GM06990 (cell line): ENCODE data around the gene FKBP2.

ENCODE experiments used
- DNase-seq: peaks from one replicate; pipeline ENCODE4 v3.0.0-alpha.2; 2011; ENCODE audit not compliant: insufficient read length; ENCODE audit errors: extremely low read depth
- H3K27me3 ChIP-seq: replicated peaks from 2 replicates; pipeline ENCODE4 v1.6.0; 2011; ENCODE audit warnings: low read length; ENCODE audit not compliant: control insufficient read depth, insufficient read depth
- H3K36me3 ChIP-seq: 2 replicates; pipeline ENCODE4 v1.5.1; 2011; ENCODE audit warnings: low read length; ENCODE audit not compliant: control insufficient read depth, insufficient read depth
- H3K4me3 ChIP-seq: replicated peaks from 2 replicates; pipeline ENCODE4 v1.5.1; 2011; ENCODE audit warnings: low read depth, mild to moderate bottlenecking, control low read depth, low read length
- CTCF ChIP-seq: IDR thresholded peaks from 2 replicates; pipeline ENCODE4 v1.5.1; 2011; ENCODE audit warnings: low read length, control low read depth, mild to moderate bottlenecking, inconsistent platforms; ENCODE audit not compliant: insufficient read depth, poor library complexity, severe bottlenecking

FKBP2 gene

GRCh38 chr11:64246871-64247728 lies 6.2 kb downstream of the FKBP2 start, which contains the start of gene PPP1R14B:
PPP1R14B (minus strand) TSS chr11:64246943; CDS start chr11:64246673, 270 bp downstream.
- no peak for TF ChIP-seq CTCF
- peak within 1 kb of the TSS; percentile 93 for H3K4me3 ChIP-seq
- H3K27me3 ChIP-seq = no peaks in the 10 kb centered on the region
- peak; percentile 83 for DNase-seq
- peaks cover 13% of the 10 kb centered on the region for H3K36me3 ChIP-seq

- Histone ChIP-seq H3K27me3 (no peaks in the 10 kb centered on the region), H3K36me3 (peaks cover 13% of the 10 kb centered on the region), H3K4me3 (peak overlapping the region; percentile 78)
- TF ChIP-seq CTCF = no peak
- no peak for DNase-seq
Measured at GRCh38 chr11:64247729-64248531, 7.0 kb downstream of the FKBP2 start.

DNA sequence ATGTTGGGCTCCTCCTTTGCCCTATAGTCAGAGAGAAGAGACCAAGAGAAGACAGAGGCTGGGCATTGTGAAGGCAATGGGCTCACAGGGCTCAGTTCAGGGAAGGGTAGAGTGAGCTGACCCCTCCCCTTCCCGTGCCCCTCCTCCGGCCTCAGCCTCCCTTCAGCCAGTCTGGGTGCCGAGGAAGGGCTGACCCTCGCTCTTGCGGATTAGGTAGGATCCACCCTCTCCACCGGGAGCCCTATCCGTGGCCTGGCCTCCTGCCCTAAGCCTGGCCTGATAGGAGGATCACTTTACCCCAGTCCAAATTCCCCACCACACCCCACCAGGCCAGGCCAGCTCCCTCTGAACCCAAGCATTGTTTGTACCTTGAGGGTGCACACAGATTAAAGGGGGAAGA lies 7.7 kb downstream of the FKBP2 start:
- H3K4me3 ChIP-seq = no peak overlapping the region

GRCh38 chr11:64249038-64249437 lies 8.1 kb downstream of the FKBP2 start:
- no peak for DNase-seq
- Histone ChIP-seq H3K4me3 (no peak overlapping the region), H3K27me3 (no peaks in the 10 kb centered on the region), H3K36me3 (peaks cover 2% of the 10 kb centered on the region)
- no peak for TF ChIP-seq CTCF

More for the DNA sequence above, 7.7 kb downstream of the FKBP2 start:
- no peak for DNase-seq
- Histone ChIP-seq H3K36me3 (peaks cover 7% of the 10 kb centered on the region), H3K27me3 (no peaks in the 10 kb centered on the region)
- no peak for TF ChIP-seq CTCF

GRCh38 chr11:64249563-64250414 lies 8.9 kb downstream of the FKBP2 start:
- DNase-seq = no peak
- TF ChIP-seq CTCF = no peak
- H3K4me3 ChIP-seq = no peak overlapping the region
- peaks cover 2% of the 10 kb centered on the region; the same call in 1 of the 2 replicates for H3K36me3 ChIP-seq
- H3K27me3 ChIP-seq = no peaks in the 10 kb centered on the region
